ENCODE measurements around the gene DTD1.

Gene DTD1

DNA sequence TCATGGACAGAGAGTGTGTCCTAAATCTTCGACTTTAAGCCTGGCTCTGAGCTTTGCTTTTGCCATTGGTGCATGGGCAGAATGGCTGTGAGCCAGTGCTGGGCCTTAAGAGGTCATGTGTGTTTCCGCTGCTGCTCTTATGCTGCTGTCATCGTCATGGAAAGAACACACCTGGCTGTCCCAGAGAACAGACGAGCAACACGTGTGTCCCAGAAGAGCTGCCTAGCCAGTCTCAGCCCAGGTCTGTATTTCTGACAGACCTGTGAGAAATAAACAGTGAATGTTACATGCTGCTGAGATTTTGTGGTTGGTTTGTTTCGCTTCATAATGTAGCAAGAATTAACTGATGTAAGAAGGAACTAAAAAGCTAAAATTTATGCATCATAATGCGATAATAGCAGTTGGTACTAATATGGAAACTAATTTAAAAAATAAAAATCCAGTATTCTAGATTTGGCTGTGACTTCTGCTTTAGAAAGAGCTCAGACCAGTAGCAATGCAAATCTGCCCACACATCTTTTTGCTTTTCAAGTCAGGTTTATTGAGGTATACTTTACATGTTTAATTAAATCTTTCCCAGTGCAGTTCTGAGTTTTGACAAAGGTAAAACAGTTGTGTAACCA, 214.3 kb downstream of the DTD1 start:
- no peak overlapping the region for H3K4me3 ChIP-seq (ENCODE audit: low read length, poor library complexity, severe bottlenecking)
- H3K4me2 ChIP-seq (ENCODE audit: low read depth, low read length, poor library complexity, severe bottlenecking), result no peak overlapping the region
- no peaks in the 10 kb centered on the region for H3K9me3 ChIP-seq (ENCODE audit: insufficient read depth, low read depth, low read length)
- no peaks in the 10 kb centered on the region for H3K79me2 ChIP-seq (ENCODE audit: insufficient read depth, low read length)
- TF ChIP-seq, protein P1, sequence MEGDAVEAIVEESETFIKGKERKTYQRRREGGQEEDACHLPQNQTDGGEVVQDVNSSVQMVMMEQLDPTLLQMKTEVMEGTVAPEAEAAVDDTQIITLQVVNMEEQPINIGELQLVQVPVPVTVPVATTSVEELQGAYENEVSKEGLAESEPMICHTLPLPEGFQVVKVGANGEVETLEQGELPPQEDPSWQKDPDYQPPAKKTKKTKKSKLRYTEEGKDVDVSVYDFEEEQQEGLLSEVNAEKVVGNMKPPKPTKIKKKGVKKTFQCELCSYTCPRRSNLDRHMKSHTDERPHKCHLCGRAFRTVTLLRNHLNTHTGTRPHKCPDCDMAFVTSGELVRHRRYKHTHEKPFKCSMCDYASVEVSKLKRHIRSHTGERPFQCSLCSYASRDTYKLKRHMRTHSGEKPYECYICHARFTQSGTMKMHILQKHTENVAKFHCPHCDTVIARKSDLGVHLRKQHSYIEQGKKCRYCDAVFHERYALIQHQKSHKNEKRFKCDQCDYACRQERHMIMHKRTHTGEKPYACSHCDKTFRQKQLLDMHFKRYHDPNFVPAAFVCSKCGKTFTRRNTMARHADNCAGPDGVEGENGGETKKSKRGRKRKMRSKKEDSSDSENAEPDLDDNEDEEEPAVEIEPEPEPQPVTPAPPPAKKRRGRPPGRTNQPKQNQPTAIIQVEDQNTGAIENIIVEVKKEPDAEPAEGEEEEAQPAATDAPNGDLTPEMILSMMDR (conservative IDR thresholded peaks at IDR 0.05; ENCODE audit: low read length), result no peak
- TF ChIP-seq EZH2phosphoT487 (IDR thresholded peaks at IDR 0.05; ENCODE audit: borderline replicate concordance), result no peak
- no peak overlapping the region for H3K9ac ChIP-seq (ENCODE audit: low read depth, low read length, poor library complexity, severe bottlenecking)
- H3K36me3 ChIP-seq (ENCODE audit: insufficient read depth, low read length), result no peaks in the 10 kb centered on the region
- no peaks in the 10 kb centered on the region for H4K20me1 ChIP-seq (ENCODE audit: insufficient read depth, low read length, poor library complexity, severe bottlenecking)
- peaks cover 20% of the 10 kb centered on the region for H3K4me1 ChIP-seq (ENCODE audit: insufficient read depth, low read length, poor library complexity, severe bottlenecking)
- no peaks in the 10 kb centered on the region for H3K27me3 ChIP-seq (ENCODE audit: insufficient read depth, low read length, poor library complexity, severe bottlenecking)
- peaks cover 5% of the 10 kb centered on the region; the same call in 1 of the 2 replicates for H3F3A ChIP-seq (ENCODE audit: low read depth)
- no peak overlapping the region for H2AFZ ChIP-seq (ENCODE audit: low read length)
- no peaks in the 10 kb centered on the region for H3K9me2 ChIP-seq (replicated peaks; ENCODE audit: low read depth, low read length)

DNA sequence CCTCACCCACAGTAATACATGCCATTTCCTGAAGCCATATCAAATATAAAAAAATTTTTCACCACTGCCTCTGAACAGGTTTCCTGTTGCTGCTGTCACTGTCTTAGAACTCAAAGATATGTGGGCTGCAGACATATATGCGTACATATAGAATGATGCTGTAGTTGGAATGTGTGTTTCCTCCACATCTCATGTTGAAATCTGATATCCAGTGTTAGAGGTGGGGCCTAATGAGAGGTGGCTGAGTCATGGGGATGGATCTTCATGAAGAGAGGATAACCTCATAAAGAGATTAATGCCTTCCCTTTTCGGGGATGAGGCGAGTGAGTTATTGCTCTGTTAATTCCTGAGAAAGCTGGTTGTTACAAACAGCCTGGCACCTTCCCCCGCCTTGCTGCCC, 218.0 kb downstream of the DTD1 start:
- H4K20me1 ChIP-seq (ENCODE audit: insufficient read depth, low read length, poor library complexity, severe bottlenecking), result no peaks in the 10 kb centered on the region
- H3K27me3 ChIP-seq (ENCODE audit: insufficient read depth, low read length, poor library complexity, severe bottlenecking), result no peaks in the 10 kb centered on the region
- peak overlapping the region; percentile 40 for H3K4me2 ChIP-seq (ENCODE audit: low read depth, low read length, poor library complexity, severe bottlenecking)
- no peak overlapping the region for H2AFZ ChIP-seq (ENCODE audit: low read length)
- no peak overlapping the region for H3K9ac ChIP-seq (ENCODE audit: low read depth, low read length, poor library complexity, severe bottlenecking)
- H3K9me3 ChIP-seq (ENCODE audit: insufficient read depth, low read depth, low read length), result no peaks in the 10 kb centered on the region
- H3F3A ChIP-seq (ENCODE audit: low read depth), result peaks cover 5% of the 10 kb centered on the region; the same call in 1 of the 2 replicates
- no peak for TF ChIP-seq EZH2phosphoT487 (IDR thresholded peaks at IDR 0.05; ENCODE audit: borderline replicate concordance)
- TF ChIP-seq, protein P1 (conservative IDR thresholded peaks at IDR 0.05; ENCODE audit: low read length), result no peak
- H3K79me2 ChIP-seq (ENCODE audit: insufficient read depth, low read length), result no peaks in the 10 kb centered on the region
- H3K4me1 ChIP-seq (ENCODE audit: insufficient read depth, low read length, poor library complexity, severe bottlenecking), result peaks cover 20% of the 10 kb centered on the region
- no peaks in the 10 kb centered on the region for H3K36me3 ChIP-seq (ENCODE audit: insufficient read depth, low read length)
- H3K4me3 ChIP-seq (ENCODE audit: low read length, poor library complexity, severe bottlenecking), result peak overlapping the region; percentile 7
- H3K9me2 ChIP-seq (replicated peaks; ENCODE audit: low read depth, low read length), result no peaks in the 10 kb centered on the region

DNA sequence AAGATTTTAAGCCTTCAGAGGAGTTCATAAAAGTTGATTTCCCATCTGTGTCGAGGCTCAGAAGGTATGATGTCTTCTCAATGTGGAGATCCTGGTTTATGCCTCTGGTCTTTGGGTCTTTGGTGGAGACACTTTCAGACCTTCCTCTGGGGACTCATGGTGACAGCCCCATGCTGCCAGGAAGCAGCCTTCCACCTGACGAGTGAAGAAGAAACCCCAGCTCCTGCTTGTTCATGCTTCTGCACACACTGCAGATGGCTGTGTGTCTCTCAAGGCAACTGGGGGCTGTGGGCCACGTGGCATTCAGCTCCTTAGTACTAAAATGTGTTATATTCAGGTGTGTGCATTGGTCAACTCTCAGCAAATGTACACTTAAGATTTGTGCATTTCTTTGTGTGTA, 220.9 kb downstream of the DTD1 start:
- Histone ChIP-seq H4K20me1 (ENCODE audit: insufficient read depth, low read length, poor library complexity, severe bottlenecking) (no peaks in the 10 kb centered on the region), H3F3A (ENCODE audit: low read depth) (peaks cover 5% of the 10 kb centered on the region; the same call in 1 of the 2 replicates), H3K4me3 (ENCODE audit: low read length, poor library complexity, severe bottlenecking) (no peak overlapping the region), H3K4me2 (ENCODE audit: low read depth, low read length, poor library complexity, severe bottlenecking) (no peak overlapping the region), H3K9me3 (ENCODE audit: insufficient read depth, low read depth, low read length) (no peaks in the 10 kb centered on the region), H3K4me1 (ENCODE audit: insufficient read depth, low read length, poor library complexity, severe bottlenecking) (peaks cover 20% of the 10 kb centered on the region), H3K36me3 (ENCODE audit: insufficient read depth, low read length) (no peaks in the 10 kb centered on the region), H3K27me3 (ENCODE audit: insufficient read depth, low read length, poor library complexity, severe bottlenecking) (no peaks in the 10 kb centered on the region), H3K9ac (ENCODE audit: low read depth, low read length, poor library complexity, severe bottlenecking) (no peak overlapping the region), H3K9me2 (replicated peaks; ENCODE audit: low read depth, low read length) (no peaks in the 10 kb centered on the region), H2AFZ (ENCODE audit: low read length) (no peak overlapping the region), H3K79me2 (ENCODE audit: insufficient read depth, low read length) (no peaks in the 10 kb centered on the region)
- no peak for TF ChIP-seq EZH2phosphoT487 (IDR thresholded peaks at IDR 0.05; ENCODE audit: borderline replicate concordance)
- TF ChIP-seq, protein P1 (conservative IDR thresholded peaks at IDR 0.05; ENCODE audit: low read length), result no peak

All from Loucy (cell line).